Measurements from ENCODE around the gene AP3S2. TPM values are rescaled to one million over a fixed set of nuclear protein-coding genes. Genes with fewer than 3 reads are reported as not detected.

Gene AP3S2
- total and polyA plus RNA-seq, 2 of the 8 experiments (the other 6 are each of a cell fraction or from before 2014, with no cell fraction given): 19.2 to 45.4 TPM

DNA sequence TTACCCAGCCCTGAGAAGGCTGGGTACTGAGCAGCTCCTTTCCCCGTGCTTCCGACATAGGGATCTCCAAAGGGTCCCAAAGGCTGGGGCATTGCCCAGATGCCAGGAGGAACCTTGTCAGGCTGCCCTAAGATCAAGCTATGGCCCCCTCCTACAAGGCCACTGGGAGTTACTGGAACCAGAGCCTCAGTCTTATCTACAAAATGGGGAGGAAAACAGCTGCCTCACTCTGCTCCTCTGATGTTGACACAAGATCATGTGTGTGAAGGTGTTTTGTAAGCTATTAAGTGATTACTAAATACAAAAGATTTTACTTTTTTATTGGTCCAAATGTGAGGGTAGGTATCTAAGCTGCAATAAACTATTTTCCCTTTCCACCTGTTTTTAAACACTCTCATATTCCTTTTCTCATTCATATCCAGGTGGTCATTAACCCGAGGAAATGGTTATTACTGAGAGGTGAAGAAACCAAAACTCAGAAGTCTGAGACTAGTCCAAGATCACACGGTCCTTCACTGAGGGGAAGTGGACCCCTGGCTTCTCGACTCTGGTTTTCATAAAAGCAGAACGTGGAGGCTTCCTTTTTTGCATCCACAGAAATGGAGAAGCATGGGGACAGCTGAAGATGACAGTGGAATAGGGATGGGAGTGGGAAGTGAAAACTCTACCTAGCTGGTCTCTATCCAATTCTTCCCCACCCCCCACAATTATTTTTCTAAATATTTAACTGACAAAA is 17.3 kb upstream of the AP3S2 start (continued):
- TF ChIP-seq BCL11A (IDR thresholded peaks at IDR 0.05; ENCODE audit: low read depth in 2 of 2, low read length in 2 of 2): no peak
- no peak for TF ChIP-seq SP2 (IDR thresholded peaks at IDR 0.05; ENCODE audit: low read length)
- no peak for TF ChIP-seq TAF7 (optimal IDR thresholded peaks at IDR 0.05; ENCODE audit: borderline replicate concordance, low read depth, low read length)
- TF ChIP-seq, protein P1, sequence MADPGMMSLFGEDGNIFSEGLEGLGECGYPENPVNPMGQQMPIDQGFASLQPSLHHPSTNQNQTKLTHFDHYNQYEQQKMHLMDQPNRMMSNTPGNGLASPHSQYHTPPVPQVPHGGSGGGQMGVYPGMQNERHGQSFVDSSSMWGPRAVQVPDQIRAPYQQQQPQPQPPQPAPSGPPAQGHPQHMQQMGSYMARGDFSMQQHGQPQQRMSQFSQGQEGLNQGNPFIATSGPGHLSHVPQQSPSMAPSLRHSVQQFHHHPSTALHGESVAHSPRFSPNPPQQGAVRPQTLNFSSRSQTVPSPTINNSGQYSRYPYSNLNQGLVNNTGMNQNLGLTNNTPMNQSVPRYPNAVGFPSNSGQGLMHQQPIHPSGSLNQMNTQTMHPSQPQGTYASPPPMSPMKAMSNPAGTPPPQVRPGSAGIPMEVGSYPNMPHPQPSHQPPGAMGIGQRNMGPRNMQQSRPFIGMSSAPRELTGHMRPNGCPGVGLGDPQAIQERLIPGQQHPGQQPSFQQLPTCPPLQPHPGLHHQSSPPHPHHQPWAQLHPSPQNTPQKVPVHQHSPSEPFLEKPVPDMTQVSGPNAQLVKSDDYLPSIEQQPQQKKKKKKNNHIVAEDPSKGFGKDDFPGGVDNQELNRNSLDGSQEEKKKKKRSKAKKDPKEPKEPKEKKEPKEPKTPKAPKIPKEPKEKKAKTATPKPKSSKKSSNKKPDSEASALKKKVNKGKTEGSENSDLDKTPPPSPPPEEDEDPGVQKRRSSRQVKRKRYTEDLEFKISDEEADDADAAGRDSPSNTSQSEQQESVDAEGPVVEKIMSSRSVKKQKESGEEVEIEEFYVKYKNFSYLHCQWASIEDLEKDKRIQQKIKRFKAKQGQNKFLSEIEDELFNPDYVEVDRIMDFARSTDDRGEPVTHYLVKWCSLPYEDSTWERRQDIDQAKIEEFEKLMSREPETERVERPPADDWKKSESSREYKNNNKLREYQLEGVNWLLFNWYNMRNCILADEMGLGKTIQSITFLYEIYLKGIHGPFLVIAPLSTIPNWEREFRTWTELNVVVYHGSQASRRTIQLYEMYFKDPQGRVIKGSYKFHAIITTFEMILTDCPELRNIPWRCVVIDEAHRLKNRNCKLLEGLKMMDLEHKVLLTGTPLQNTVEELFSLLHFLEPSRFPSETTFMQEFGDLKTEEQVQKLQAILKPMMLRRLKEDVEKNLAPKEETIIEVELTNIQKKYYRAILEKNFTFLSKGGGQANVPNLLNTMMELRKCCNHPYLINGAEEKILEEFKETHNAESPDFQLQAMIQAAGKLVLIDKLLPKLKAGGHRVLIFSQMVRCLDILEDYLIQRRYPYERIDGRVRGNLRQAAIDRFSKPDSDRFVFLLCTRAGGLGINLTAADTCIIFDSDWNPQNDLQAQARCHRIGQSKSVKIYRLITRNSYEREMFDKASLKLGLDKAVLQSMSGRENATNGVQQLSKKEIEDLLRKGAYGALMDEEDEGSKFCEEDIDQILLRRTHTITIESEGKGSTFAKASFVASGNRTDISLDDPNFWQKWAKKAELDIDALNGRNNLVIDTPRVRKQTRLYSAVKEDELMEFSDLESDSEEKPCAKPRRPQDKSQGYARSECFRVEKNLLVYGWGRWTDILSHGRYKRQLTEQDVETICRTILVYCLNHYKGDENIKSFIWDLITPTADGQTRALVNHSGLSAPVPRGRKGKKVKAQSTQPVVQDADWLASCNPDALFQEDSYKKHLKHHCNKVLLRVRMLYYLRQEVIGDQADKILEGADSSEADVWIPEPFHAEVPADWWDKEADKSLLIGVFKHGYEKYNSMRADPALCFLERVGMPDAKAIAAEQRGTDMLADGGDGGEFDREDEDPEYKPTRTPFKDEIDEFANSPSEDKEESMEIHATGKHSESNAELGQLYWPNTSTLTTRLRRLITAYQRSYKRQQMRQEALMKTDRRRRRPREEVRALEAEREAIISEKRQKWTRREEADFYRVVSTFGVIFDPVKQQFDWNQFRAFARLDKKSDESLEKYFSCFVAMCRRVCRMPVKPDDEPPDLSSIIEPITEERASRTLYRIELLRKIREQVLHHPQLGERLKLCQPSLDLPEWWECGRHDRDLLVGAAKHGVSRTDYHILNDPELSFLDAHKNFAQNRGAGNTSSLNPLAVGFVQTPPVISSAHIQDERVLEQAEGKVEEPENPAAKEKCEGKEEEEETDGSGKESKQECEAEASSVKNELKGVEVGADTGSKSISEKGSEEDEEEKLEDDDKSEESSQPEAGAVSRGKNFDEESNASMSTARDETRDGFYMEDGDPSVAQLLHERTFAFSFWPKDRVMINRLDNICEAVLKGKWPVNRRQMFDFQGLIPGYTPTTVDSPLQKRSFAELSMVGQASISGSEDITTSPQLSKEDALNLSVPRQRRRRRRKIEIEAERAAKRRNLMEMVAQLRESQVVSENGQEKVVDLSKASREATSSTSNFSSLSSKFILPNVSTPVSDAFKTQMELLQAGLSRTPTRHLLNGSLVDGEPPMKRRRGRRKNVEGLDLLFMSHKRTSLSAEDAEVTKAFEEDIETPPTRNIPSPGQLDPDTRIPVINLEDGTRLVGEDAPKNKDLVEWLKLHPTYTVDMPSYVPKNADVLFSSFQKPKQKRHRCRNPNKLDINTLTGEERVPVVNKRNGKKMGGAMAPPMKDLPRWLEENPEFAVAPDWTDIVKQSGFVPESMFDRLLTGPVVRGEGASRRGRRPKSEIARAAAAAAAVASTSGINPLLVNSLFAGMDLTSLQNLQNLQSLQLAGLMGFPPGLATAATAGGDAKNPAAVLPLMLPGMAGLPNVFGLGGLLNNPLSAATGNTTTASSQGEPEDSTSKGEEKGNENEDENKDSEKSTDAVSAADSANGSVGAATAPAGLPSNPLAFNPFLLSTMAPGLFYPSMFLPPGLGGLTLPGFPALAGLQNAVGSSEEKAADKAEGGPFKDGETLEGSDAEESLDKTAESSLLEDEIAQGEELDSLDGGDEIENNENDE (IDR thresholded peaks at IDR 0.05; ENCODE audit: insufficient replicate concordance, low read length): no peak
- no peak for TF ChIP-seq POU5F1 (IDR thresholded peaks at IDR 0.05; ENCODE audit: low read depth, low read length)
